IMR-90 (cell line): Measurements from ENCODE around the gene LY86. TPM values are rescaled to one million over a fixed set of nuclear protein-coding genes. Genes with fewer than 3 reads are reported as not detected.

ENCODE experiments used
- ATAC-seq: fragments of 200-7000 bp; cut with Tn5 transposase; 2 replicates; pipeline ENCODE4 v1.9.1; 2020; ENCODE audit warnings: low read depth, mild to moderate bottlenecking, moderate library complexity
- BruUV-seq: library from RNA; stranded (reverse); fragments of 400-500 nt; replicated peaks from 2 replicates; lab custom pipeline; 2021; lab: Mats Ljungman, UMichigan
- CTCF ChIA-PET: fragments of 300-600 bp; formaldehyde crosslinking; extraction: SDS; loops from one replicate; lab custom pipeline; 2021; ENCODE audit warnings: antibody characterized with exemption; lab: Yijun Ruan, JAX
- POLR2A ChIA-PET: fragments of 300-600 bp; sonication (Branson Sonifier 250); formaldehyde crosslinking; loops from one replicate; lab custom pipeline; 2022; ENCODE audit warnings: antibody characterized with exemption; ENCODE audit not compliant: unreplicated experiment; lab: Charles Lee
- DNase-seq: peaks from one replicate; pipeline ENCODE4 v3.0.0; 2013
- H2AFZ ChIP-seq: replicated peaks from 2 replicates; pipeline ENCODE3; 2013; ENCODE audit warnings: low read length, mild to moderate bottlenecking; ENCODE audit not compliant: poor library complexity
- H2AK5ac ChIP-seq: 2 replicates; pipeline ENCODE4 v1.6.1; 2013; ENCODE audit warnings: low read depth, low read length, inconsistent platforms
- H2AK9ac ChIP-seq: replicated peaks from 2 replicates; pipeline ENCODE3; 2013; ENCODE audit warnings: mild to moderate bottlenecking, low read depth, low read length, moderate library complexity; ENCODE audit not compliant: poor library complexity
- H2BK120ac ChIP-seq: 2 replicates; pipeline ENCODE4 v1.6.1; 2013; ENCODE audit warnings: low read depth, low read length, inconsistent platforms
- H2BK15ac ChIP-seq: 3 replicates; pipeline ENCODE4 v1.6.1; 2013; ENCODE audit warnings: low read depth, low read length, inconsistent platforms
- H2BK20ac ChIP-seq: 2 replicates; pipeline ENCODE4 v1.6.1; 2013; ENCODE audit warnings: low read depth, mild to moderate bottlenecking, inconsistent platforms, low read length, moderate library complexity
- H2BK5ac ChIP-seq: 2 replicates; pipeline ENCODE4 v1.6.1; 2013; ENCODE audit warnings: mild to moderate bottlenecking, low read depth, low read length, inconsistent platforms; ENCODE audit not compliant: poor library complexity, severe bottlenecking
- H3K14ac ChIP-seq: replicated peaks from 2 replicates; pipeline ENCODE4 v1.6.1; 2013; ENCODE audit warnings: low read depth, low read length, inconsistent platforms
- H3K18ac ChIP-seq: 2 replicates; pipeline ENCODE4 v1.6.1; 2013; ENCODE audit warnings: low read depth, low read length, control low read depth
- H3K23ac ChIP-seq: 2 replicates; pipeline ENCODE4 v1.6.1; 2013; ENCODE audit warnings: low read depth, low read length, inconsistent platforms
- H3K27ac ChIP-seq: 2 replicates; pipeline ENCODE4 v1.5.1; 2013; ENCODE audit warnings: mild to moderate bottlenecking, control low read depth, low read length; ENCODE audit not compliant: insufficient read depth
- H3K27me3 ChIP-seq: 2 replicates; pipeline ENCODE4 v1.6.1; 2013; ENCODE audit warnings: low read length; ENCODE audit not compliant: control insufficient read depth, insufficient read depth
- H3K36me3 ChIP-seq: 2 replicates; pipeline ENCODE4 v1.6.1; 2013; ENCODE audit warnings: low read length, mixed read lengths; ENCODE audit not compliant: control insufficient read depth, insufficient read depth
- H3K4ac ChIP-seq: 2 replicates; pipeline ENCODE4 v1.6.1; 2013; ENCODE audit warnings: low read depth, low read length, inconsistent platforms
- H3K4me1 ChIP-seq: 2 replicates; pipeline ENCODE4 v1.6.1; 2013; ENCODE audit warnings: low read length, mixed read lengths; ENCODE audit not compliant: control insufficient read depth, insufficient read depth
- H3K4me2 ChIP-seq: 2 replicates; pipeline ENCODE4 v1.6.1; 2013; ENCODE audit warnings: low read depth, mild to moderate bottlenecking, control low read depth, low read length, moderate library complexity
- H3K4me3 ChIP-seq: 2 replicates; pipeline ENCODE4 v1.5.1; 2013; ENCODE audit warnings: low read depth, mild to moderate bottlenecking, control low read depth, low read length, moderate library complexity; ENCODE audit not compliant: insufficient read depth
- H3K56ac ChIP-seq: 2 replicates; pipeline ENCODE4 v1.6.1; 2013; ENCODE audit warnings: low read length, inconsistent platforms; ENCODE audit not compliant: insufficient read depth; ENCODE audit errors: extremely low read depth
- H3K79me1 ChIP-seq, 2 experiments: 2 replicates each; pipeline ENCODE4 v1.6.1; 2013; ENCODE audit warnings: low read length in 2 of 2, inconsistent platforms in 1 of 2, low read depth in 1 of 2
- H3K9ac ChIP-seq: 2 replicates; pipeline ENCODE4 v1.6.1; 2013; ENCODE audit warnings: low read depth, low read length, control low read depth
- H3K9me1 ChIP-seq: 2 replicates; pipeline ENCODE4 v1.6.1; 2013; ENCODE audit warnings: low read length, inconsistent platforms; ENCODE audit not compliant: insufficient read depth
- H3K9me3 ChIP-seq: 2 replicates; pipeline ENCODE4 v1.6.1; 2013; ENCODE audit warnings: low read length; ENCODE audit not compliant: control insufficient read depth, insufficient read depth
- H4K20me1 ChIP-seq: 2 replicates; pipeline ENCODE4 v1.6.1; 2013; ENCODE audit warnings: low read length, inconsistent platforms; ENCODE audit not compliant: insufficient read depth
- H4K5ac ChIP-seq: 2 replicates; pipeline ENCODE4 v1.6.1; 2013; ENCODE audit warnings: mild to moderate bottlenecking, low read depth, low read length, control low read depth
- H4K8ac ChIP-seq, 2 experiments: 2 replicates each; pipeline ENCODE4 v1.6.1; 2013; ENCODE audit warnings: low read depth in 2 of 2, low read length in 2 of 2, control low read depth in 1 of 2, inconsistent platforms in 1 of 2
- H4K91ac ChIP-seq: 2 replicates; pipeline ENCODE4 v1.6.1; 2013; ENCODE audit warnings: low read depth, low read length, inconsistent platforms; ENCODE audit not compliant: insufficient read depth
- CEBPB ChIP-seq: IDR thresholded peaks from 2 replicates; pipeline ENCODE4 v1.6.1; 2012; ENCODE audit warnings: low read depth, low read length, improper control_type of control experiment
- CTCF ChIP-seq: conservative IDR thresholded peaks from 2 replicates; pipeline ENCODE4 v1.5.1; 2012; ENCODE audit warnings: mild to moderate bottlenecking, low read depth, low read length, improper control_type of control experiment
- FOS ChIP-seq: fragments of 150-350 bp; IDR thresholded peaks from 2 replicates; pipeline ENCODE4 v1.6.1; 2016; ENCODE audit warnings: low read depth, low read length
- MAFK ChIP-seq: IDR thresholded peaks from 2 replicates; pipeline ENCODE4 v1.6.1; 2012; ENCODE audit warnings: low read depth, low read length, improper control_type of control experiment
- MXI1 ChIP-seq: IDR thresholded peaks from 2 replicates; pipeline ENCODE4 v1.6.1; 2012; ENCODE audit warnings: low read depth, mild to moderate bottlenecking, low read length, moderate library complexity, borderline replicate concordance
- NFE2L2 ChIP-seq: fragments of 150-350 bp; IDR thresholded peaks from 2 replicates; pipeline ENCODE4 v1.6.1; 2016; ENCODE audit warnings: low read depth, mild to moderate bottlenecking, low read length
- RAD21 ChIP-seq: IDR thresholded peaks from 2 replicates; pipeline ENCODE4 v1.6.1; 2012; ENCODE audit warnings: low read length, improper control_type of control experiment
- USF2 ChIP-seq: fragments of 150-350 bp; IDR thresholded peaks from 2 replicates; pipeline ENCODE4 v1.6.1; 2017; ENCODE audit warnings: mild to moderate bottlenecking, antibody characterized with exemption, low read length, low read depth
- WGBS, 2 experiments: methylation state at CpG; one replicate each; pipeline versions ENCODE4 v1.1.5 to v1.1.7; 2013; ENCODE audit warnings: missing lambda C conversion rate in 2 of 2; ENCODE audit not compliant: insufficient read length in 1 of 2; ENCODE audit errors: extremely low coverage in 2 of 2; 5-methylcytosine and 5-hydroxymethylcytosine counted together
- dilution Hi-C: fragments of 300-500 bp; cut with HindIII; formaldehyde crosslinking; loops from one replicate; pipeline ENCODE4 v1.14.3; 2018; ENCODE audit warnings: low sequenced_read_pairs; ENCODE audit not compliant: unreplicated experiment
- in situ Hi-C: fragments of 300-500 bp; cut with MboI; formaldehyde crosslinking; loops from 3 replicates; pipeline ENCODE4 v1.14.3; 2019; ENCODE audit warnings: low sequenced_read_pairs, inconsistent platforms, mixed read lengths
- intact Hi-C: fragments of 100-400 bp; cut with micrococcal nuclease; formaldehyde crosslinking; loops from 2 replicates; pipeline ENCODE4 v1.10.0; 2022
- polyA plus RNA-seq, 3 experiments: library from polyadenylated mRNA; depleted of rRNA; stranded (reverse); fragments of >200 nt; gene quantifications; 2 replicates each; pipeline ENCODE4 v1.2.3, GENCODE V29; 2012; ENCODE audit warnings: low replicate concordance in 1 of 3
- total RNA-seq: library from RNA; depleted of rRNA; stranded (reverse); fragments of >200 nt; gene quantifications from 2 replicates; pipeline ENCODE4 v1.2.3, GENCODE V29; 2012

Gene LY86
- total and polyA plus RNA-seq, 2 of the 4 experiments (the other 2 are of a cell fraction), result not detected

DNA sequence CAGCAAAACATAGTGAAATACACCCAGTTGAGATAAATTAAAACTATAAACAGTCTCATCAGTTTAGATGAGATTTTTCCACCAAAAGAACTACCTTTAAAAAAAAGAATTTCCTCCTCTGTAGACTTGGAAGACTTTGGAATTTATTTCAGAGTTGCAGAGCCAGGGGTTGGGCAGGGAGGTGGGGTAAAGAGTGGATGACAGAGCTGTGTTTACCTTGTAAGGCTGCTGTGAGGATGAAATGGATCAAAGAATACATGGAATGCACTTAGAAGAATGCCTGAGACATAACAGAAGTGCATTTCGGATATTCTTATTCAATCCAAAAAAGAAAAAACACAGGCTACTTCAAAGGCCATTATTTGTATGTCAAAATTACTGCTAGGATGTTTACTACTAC, 6.4 kb upstream of the LY86 start:
- Histone ChIP-seq H3K18ac (no peak overlapping the region), H2BK15ac (no peak overlapping the region), H3K79me1 (no peaks in the 10 kb centered on the region), H2BK20ac (no peak overlapping the region), H3K36me3 (no peaks in the 10 kb centered on the region), H2AFZ (no peak overlapping the region), H3K27ac (no peak overlapping the region), H2AK9ac (no peak overlapping the region), H3K4me3 (no peak overlapping the region), H3K27me3 (no peaks in the 10 kb centered on the region), H3K4me2 (no peak overlapping the region), H3K9me1 (no peaks in the 10 kb centered on the region), H2AK5ac (no peak overlapping the region), H3K4ac (no peak overlapping the region), H2BK120ac (no peak overlapping the region), H2BK5ac (no peak overlapping the region), H3K9me3 (peaks cover 2% of the 10 kb centered on the region; the same call in 1 of the 2 replicates), H3K23ac (no peak overlapping the region), H4K91ac (no peak overlapping the region), H4K8ac (no peak overlapping the region), H3K9ac (no peak overlapping the region), H4K5ac (no peak overlapping the region), H3K4me1 (no peaks in the 10 kb centered on the region), H4K20me1 (no peaks in the 10 kb centered on the region), H3K56ac (no peak overlapping the region), H3K14ac (no peak overlapping the region)
- no peak for DNase-seq
- TF ChIP-seq RAD21 (no peak), FOS (no peak), MAFK (no peak), CEBPB (no peak), NFE2L2 (no peak), USF2 (no peak), MXI1 (no peak), CTCF (no peak)
- ATAC-seq, result no peak
- ChIA-PET POLR2A (no interaction called here), CTCF (no interaction called here)
- no TSS peak for BruUV-seq
- intact Hi-C loops (no loop called here), in situ Hi-C loops (no loop called here), dilution Hi-C loops (no loop called here)
- WGBS, 2 experiments, result no CpG with 5 or more reads among the region's 1 CpG
